GM12878 (cell line): ENCODE results near the gene SEPTIN14. TPM values are rescaled to one million over a fixed set of nuclear protein-coding genes. Genes with fewer than 3 reads are reported as not detected.

Experiments
- ATAC-seq: fragments of 200-7000 bp; cut with Tn5 transposase; 3 replicates; pipeline ENCODE4 v1.9.1; 2020; ENCODE audit warnings: mild to moderate bottlenecking, moderate library complexity
- BruUV-seq: library from RNA; stranded (reverse); fragments of 400-500 nt; replicated peaks from 2 replicates; lab custom pipeline; 2021; lab: Mats Ljungman, UMichigan
- CTCF ChIA-PET: fragments of 300-600 bp; sonication (Branson Sonifier 250); formaldehyde crosslinking; extraction: SDS; loops from one replicate; lab custom pipeline; 2021; ENCODE audit warnings: inconsistent platforms; lab: Yijun Ruan, JAX
- POLR2A ChIA-PET: fragments of 350-600 bp; formaldehyde crosslinking; extraction: SDS; loops from one replicate; lab custom pipeline; 2021; ENCODE audit warnings: inconsistent platforms; lab: Charles Lee
- RAD21 ChIA-PET: fragments of 300-600 bp; sonication (Branson Sonifier 250); formaldehyde crosslinking; loops from one replicate; lab custom pipeline; 2023; ENCODE audit warnings: antibody characterized with exemption; ENCODE audit not compliant: unreplicated experiment; lab: Charles Lee
- SMC1A ChIA-PET: fragments of 300-600 bp; sonication (Branson Sonifier 250); formaldehyde crosslinking; loops from one replicate; lab custom pipeline; 2023; ENCODE audit not compliant: unreplicated experiment, uncharacterized antibody; lab: Charles Lee
- DNase-seq: peaks from one replicate; pipeline ENCODE4 v3.0.0-alpha.2; 2011; ENCODE audit warnings: low read depth, low spot score
- FAIRE-seq: peaks from 3 replicates; lab custom pipeline; 2011; peaks lifted over from hg19 to GRCh38; lab: Jason Lieb, UNC
- H2AFZ ChIP-seq: 2 replicates; pipeline ENCODE4 v1.6.0; 2011; ENCODE audit warnings: low read depth, low read length, control low read depth; ENCODE audit not compliant: control insufficient read depth
- H3K27ac ChIP-seq: 2 replicates; pipeline ENCODE4 v1.5.1; 2011; ENCODE audit warnings: control low read depth; ENCODE audit not compliant: control insufficient read depth, insufficient read depth
- H3K27me3 ChIP-seq, 2 experiments: replicated peaks in 1 of 2; 2 replicates each; pipeline versions ENCODE4 v1.6.0 to v1.6.1; 2011; ENCODE audit warnings: low read length in 1 of 2; ENCODE audit not compliant: control insufficient read depth in 2 of 2, insufficient read depth in 2 of 2
- H3K36me3 ChIP-seq, 2 experiments: 2 replicates each; pipeline ENCODE4 v1.5.1; 2011; ENCODE audit warnings: low read length in 1 of 2; ENCODE audit not compliant: control insufficient read depth in 2 of 2, insufficient read depth in 2 of 2
- H3K4me1 ChIP-seq: 2 replicates; pipeline ENCODE4 v1.6.1; 2011; ENCODE audit warnings: mild to moderate bottlenecking, low read length, moderate library complexity, mixed read lengths; ENCODE audit not compliant: control insufficient read depth, insufficient read depth
- H3K4me2 ChIP-seq: 2 replicates; pipeline ENCODE4 v1.6.0; 2011; ENCODE audit warnings: control low read depth; ENCODE audit not compliant: control insufficient read depth, insufficient read depth
- H3K4me3 ChIP-seq: fragments of 200-600 bp; sonication (generic); 2 replicates; pipeline ENCODE4 v1.5.1; 2016
- H3K79me2 ChIP-seq: 2 replicates; pipeline ENCODE4 v1.6.0; 2011; ENCODE audit warnings: low read length; ENCODE audit not compliant: control insufficient read depth, insufficient read depth
- H3K9ac ChIP-seq: 2 replicates; pipeline ENCODE4 v1.8.0; 2011; ENCODE audit warnings: low read length, control low read depth, mixed read lengths; ENCODE audit not compliant: control insufficient read depth, insufficient read depth
- H3K9me3 ChIP-seq: replicated peaks from 3 replicates; pipeline ENCODE4 v1.5.1; 2011; ENCODE audit warnings: mild to moderate bottlenecking, low read length; ENCODE audit not compliant: control insufficient read depth, insufficient read depth
- H4K20me1 ChIP-seq: 2 replicates; pipeline ENCODE4 v1.6.0; 2011; ENCODE audit not compliant: control insufficient read depth, insufficient read depth
- BRCA1 ChIP-seq: IDR thresholded peaks from 2 replicates; pipeline ENCODE4 v1.6.1; 2011; ENCODE audit warnings: low read depth, low read length, improper control_type of control experiment
- NFYA ChIP-seq: IDR thresholded peaks from 2 replicates; pipeline ENCODE4 v1.6.1; 2011; ENCODE audit warnings: low read depth, mild to moderate bottlenecking, low read length, improper control_type of control experiment, borderline replicate concordance
- POLR2A ChIP-seq: IDR thresholded peaks from 2 replicates; pipeline ENCODE4 v1.6.1; 2011; ENCODE audit warnings: low read depth, mild to moderate bottlenecking, low read length
- RCOR1 ChIP-seq: conservative IDR thresholded peaks from 2 replicates; pipeline ENCODE4 v1.6.1; 2012; ENCODE audit warnings: low read depth, low read length, improper control_type of control experiment
- SMC3 ChIP-seq: IDR thresholded peaks from 2 replicates; pipeline ENCODE4 v1.6.1; 2011; ENCODE audit warnings: low read length, improper control_type of control experiment, borderline replicate concordance
- TCF12 ChIP-seq: IDR thresholded peaks from 2 replicates; pipeline ENCODE4 v1.6.1; 2011; ENCODE audit warnings: low read depth, mild to moderate bottlenecking, low read length
- WGBS: methylation state at CpG from one replicate; pipeline ENCODE4 v1.1.6; 2016; ENCODE audit warnings: low lambda C conversion rate; ENCODE audit not compliant: insufficient replicate concordance, insufficient coverage; ENCODE audit errors: missing lambda C conversion rate; 5-methylcytosine and 5-hydroxymethylcytosine counted together
- in situ Hi-C: fragments of 300-500 bp; cut with MboI; formaldehyde crosslinking; loops from 9 replicates; pipeline ENCODE4 v1.14.3; 2018; ENCODE audit warnings: mixed read lengths
- intact Hi-C: fragments of 100-400 bp; cut with micrococcal nuclease; formaldehyde crosslinking; loops from one replicate; pipeline ENCODE4 v1.14.2; 2022; ENCODE audit not compliant: unreplicated experiment
- polyA plus RNA-seq, 11 experiments: library from polyadenylated mRNA; depleted of rRNA in 4 of 11; unstranded in 6 of 11; stranded (reverse) in 5 of 11; fragments of >200 nt; fragmentation: Nextera tagmentation in 4 of 11; fragmentation: Illumina TruSeq in 1 of 11; extraction: Ambion mirVana in 4 of 11; extraction: Trizol in 1 of 11; gene quantifications; 1 replicate in 1 of 11; 2 replicates in 10 of 11; pipeline versions ENCODE4 v1.2.1 to v1.2.3, GENCODE V29; 2011 to 2016; ENCODE audit warnings: inconsistent platforms in 2 of 11, missing spikeins in 2 of 11, low read depth in 1 of 11
- total RNA-seq, 4 experiments: library from RNA; depleted of rRNA in 3 of 4; stranded (reverse); fragments of >200 nt in 3 of 4; fragmentation: Illumina TruSeq in 1 of 4; extraction: Trizol in 1 of 4; gene quantifications; 2 replicates each; pipeline versions ENCODE4 v1.2.1 to v1.2.3, GENCODE V29; 2013 to 2021
- TF ChIP-seq, protein P1 (sequence below): fragments of 450-650 bp; IDR thresholded peaks from 2 replicates; pipeline ENCODE4 v1.6.1; 2014; ENCODE audit warnings: mild to moderate bottlenecking
- TF ChIP-seq, protein P2 (sequence below): fragments of 450-650 bp; IDR thresholded peaks from 2 replicates; pipeline ENCODE4 v1.6.1; 2017; ENCODE audit warnings: low read depth, mild to moderate bottlenecking, moderate library complexity

Gene SEPTIN14
- total and polyA plus RNA-seq, 10 of the 15 experiments (the other 5 are each of a cell fraction or from before 2014, with no cell fraction given) = 0.01 TPM; not detected in 9

DNA sequence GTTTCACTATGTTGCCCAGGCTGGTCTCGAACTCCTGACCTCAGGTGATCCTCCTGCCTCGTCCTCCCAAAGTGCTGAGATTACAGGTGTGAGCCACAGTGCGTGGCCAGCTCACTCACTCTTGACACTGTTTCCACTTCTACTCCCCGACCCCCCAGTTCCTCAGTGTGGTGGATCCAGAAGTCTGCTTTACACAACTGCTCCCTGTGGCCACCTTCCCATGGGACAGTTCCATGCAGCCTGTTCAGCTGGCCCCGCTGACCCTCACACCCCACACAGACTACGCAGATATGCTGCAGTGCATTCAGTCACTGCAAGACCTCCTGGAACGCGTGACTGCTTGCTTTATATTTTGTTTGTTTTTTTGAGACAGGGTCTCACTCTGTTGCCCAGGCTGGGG, 86.4 kb downstream of the SEPTIN14 start (continued):
- TF ChIP-seq NFYA (no peak), BRCA1 (no peak)
- TF ChIP-seq, protein P1, sequence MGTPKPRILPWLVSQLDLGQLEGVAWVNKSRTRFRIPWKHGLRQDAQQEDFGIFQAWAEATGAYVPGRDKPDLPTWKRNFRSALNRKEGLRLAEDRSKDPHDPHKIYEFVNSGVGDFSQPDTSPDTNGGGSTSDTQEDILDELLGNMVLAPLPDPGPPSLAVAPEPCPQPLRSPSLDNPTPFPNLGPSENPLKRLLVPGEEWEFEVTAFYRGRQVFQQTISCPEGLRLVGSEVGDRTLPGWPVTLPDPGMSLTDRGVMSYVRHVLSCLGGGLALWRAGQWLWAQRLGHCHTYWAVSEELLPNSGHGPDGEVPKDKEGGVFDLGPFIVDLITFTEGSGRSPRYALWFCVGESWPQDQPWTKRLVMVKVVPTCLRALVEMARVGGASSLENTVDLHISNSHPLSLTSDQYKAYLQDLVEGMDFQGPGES = no peak

DNA sequence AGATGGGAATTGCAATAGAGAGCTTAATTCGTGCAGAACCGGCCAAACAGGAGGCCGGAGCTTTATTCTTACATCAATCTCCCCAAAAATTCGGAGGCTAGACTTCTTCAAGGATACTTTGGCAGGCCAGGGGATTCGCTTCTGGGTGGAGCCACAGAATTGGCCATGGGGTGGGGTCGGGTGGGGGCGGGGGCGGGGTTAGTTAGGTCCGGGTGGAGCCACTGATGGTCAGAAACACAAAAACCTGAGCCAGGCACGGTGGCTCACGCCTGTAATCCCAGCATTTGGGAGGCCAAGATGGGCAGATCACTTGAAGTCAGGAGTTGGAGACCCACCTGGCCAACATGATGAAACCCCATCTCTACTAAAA, 87.5 kb downstream of the SEPTIN14 start:
- CTCF ChIA-PET = no interaction called here
- H2AFZ ChIP-seq = no peak overlapping the region

More for the DNA sequence above, 87.5 kb downstream of the SEPTIN14 start:
- intact Hi-C loops = no loop called here
- Histone ChIP-seq H3K9me3 (no peaks in the 10 kb centered on the region), H4K20me1 (no peaks in the 10 kb centered on the region), H3K36me3 (no peaks in the 10 kb centered on the region), H3K27me3 (no peaks in the 10 kb centered on the region), H3K4me2 (no peak overlapping the region), H3K9ac (no peak overlapping the region), H3K27ac (no peak overlapping the region), H3K79me2 (no peaks in the 10 kb centered on the region), H3K4me3 (no peak overlapping the region), H3K4me1 (no peaks in the 10 kb centered on the region)
- TF ChIP-seq RCOR1 = no peak
- TF ChIP-seq, protein P1 = no peak
- TF ChIP-seq POLR2A = no peak
- TF ChIP-seq TCF12 = no peak
- TF ChIP-seq SMC3 = no peak
- TF ChIP-seq, protein P2, sequence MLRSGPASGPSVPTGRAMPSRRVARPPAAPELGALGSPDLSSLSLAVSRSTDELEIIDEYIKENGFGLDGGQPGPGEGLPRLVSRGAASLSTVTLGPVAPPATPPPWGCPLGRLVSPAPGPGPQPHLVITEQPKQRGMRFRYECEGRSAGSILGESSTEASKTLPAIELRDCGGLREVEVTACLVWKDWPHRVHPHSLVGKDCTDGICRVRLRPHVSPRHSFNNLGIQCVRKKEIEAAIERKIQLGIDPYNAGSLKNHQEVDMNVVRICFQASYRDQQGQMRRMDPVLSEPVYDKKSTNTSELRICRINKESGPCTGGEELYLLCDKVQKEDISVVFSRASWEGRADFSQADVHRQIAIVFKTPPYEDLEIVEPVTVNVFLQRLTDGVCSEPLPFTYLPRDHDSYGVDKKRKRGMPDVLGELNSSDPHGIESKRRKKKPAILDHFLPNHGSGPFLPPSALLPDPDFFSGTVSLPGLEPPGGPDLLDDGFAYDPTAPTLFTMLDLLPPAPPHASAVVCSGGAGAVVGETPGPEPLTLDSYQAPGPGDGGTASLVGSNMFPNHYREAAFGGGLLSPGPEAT = no peak
- SMC1A ChIA-PET = no interaction called here
- POLR2A ChIA-PET = no interaction called here
- BruUV-seq = no TSS peak
- WGBS = 19% methylated on average over 11 of the region's 11 CpGs
- DNase-seq = no peak
- RAD21 ChIA-PET = no interaction called here
- FAIRE-seq = no peak
- ATAC-seq = no peak
- in situ Hi-C loops = no loop called here
